ENCODE data around the gene KRT14. TPM values are rescaled to one million over a fixed set of nuclear protein-coding genes. Genes with fewer than 3 reads are reported as not detected.
"Not testable (repeated sequence)": the region's sequence is repeated elsewhere in the genome, so short reads cannot be mapped to it uniquely, and the experiment has no call there.

Gene KRT14
- total and polyA plus RNA-seq, 8 donors: 0.26 to 0.38 (median 0.29) TPM; not detected in 4

DNA sequence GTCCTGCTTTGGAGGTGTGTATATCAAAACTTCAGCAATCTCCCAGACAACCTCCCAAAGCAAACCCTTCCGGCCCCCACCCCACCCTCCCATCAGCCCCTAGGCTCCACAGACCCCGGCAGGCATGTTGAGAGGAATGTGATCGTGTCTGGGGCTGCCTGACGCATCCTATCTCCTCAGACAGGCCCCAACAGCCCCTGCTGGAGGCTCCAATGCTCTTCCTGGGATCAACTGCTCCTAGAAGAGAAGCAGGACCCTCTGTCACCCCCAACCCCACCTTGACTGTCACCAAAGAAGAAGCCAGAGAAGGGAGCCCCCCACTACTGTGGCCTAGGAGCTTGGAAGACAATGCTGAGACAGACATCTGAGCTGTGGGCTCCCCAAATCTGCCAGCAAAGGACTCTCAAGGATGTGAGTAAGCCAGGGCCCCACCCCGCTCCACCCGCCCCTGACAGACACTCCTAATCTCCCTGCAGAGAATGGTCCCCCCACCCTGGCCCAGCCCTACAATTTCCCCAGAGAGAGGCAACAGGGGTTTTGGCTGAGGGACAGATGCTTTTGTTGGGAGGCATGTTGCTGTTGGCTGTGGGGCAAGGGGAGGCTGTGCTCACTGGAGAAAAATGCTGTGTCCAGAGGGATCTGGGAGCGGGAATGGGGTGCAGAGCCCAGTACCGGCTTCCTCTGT is 1.6 kb upstream of the KRT14 start:
- ATAC-seq: no peak
- TF ChIP-seq, protein P1, sequence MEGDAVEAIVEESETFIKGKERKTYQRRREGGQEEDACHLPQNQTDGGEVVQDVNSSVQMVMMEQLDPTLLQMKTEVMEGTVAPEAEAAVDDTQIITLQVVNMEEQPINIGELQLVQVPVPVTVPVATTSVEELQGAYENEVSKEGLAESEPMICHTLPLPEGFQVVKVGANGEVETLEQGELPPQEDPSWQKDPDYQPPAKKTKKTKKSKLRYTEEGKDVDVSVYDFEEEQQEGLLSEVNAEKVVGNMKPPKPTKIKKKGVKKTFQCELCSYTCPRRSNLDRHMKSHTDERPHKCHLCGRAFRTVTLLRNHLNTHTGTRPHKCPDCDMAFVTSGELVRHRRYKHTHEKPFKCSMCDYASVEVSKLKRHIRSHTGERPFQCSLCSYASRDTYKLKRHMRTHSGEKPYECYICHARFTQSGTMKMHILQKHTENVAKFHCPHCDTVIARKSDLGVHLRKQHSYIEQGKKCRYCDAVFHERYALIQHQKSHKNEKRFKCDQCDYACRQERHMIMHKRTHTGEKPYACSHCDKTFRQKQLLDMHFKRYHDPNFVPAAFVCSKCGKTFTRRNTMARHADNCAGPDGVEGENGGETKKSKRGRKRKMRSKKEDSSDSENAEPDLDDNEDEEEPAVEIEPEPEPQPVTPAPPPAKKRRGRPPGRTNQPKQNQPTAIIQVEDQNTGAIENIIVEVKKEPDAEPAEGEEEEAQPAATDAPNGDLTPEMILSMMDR (IDR thresholded peaks at IDR 0.05): no peak
- no peak for FAIRE-seq
- WGBS, 2 donors: 70 to 87% methylated on average over 7 of the region's 8 CpGs
- Histone ChIP-seq H3K27ac (no peak overlapping the region), H3K27me3 (no peaks in the 10 kb centered on the region), H3K4me3 (no peak overlapping the region), H3K9me3 (no peaks in the 10 kb centered on the region), H3K4me1 (no peaks in the 10 kb centered on the region), H3K36me3 (no peaks in the 10 kb centered on the region)
- DNase-seq: no peak
- intact Hi-C loops (cut with DNase I): no loop called here

DNA sequence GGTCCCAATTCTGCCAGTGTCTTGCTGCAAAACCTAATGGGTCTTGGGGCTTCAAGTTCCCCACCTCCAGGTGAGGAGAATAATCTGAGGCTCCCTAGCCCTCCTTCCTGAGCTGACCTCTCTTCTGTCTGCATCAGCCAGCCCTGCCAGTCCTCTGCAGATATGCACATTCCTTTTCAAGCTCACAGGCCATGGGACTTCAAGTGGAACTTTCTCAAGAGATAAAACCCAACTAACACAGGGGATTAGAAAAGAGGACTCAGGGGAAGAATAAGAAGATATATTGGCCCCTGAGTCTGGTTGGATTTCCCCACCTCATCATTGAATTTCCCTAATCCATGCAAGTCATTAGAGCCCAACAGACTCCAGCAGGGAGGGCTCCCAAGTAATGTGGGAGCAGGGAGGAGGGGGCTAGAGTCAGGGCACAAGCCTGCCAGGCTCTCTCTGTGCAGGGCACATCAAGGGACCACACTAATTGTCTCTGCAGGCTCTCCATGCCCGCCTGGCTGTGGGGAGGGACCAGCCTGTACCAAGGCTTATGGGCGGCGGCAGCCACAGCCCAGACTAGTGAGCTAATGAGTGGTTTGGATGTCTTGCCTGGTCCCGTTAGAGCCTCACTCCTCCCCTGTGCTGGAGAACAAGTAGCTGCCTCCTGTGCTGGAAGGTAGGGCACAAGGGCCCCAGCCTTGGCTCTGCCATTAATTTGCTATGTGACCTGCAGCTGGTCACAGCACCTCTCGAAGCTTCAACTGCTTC is 1.2 kb downstream of the KRT14 start:
- Histone ChIP-seq H3K36me3 (no peaks in the 10 kb centered on the region), H3K27me3 (no peaks in the 10 kb centered on the region), H3K9me3 (no peaks in the 10 kb centered on the region), H3K4me3 (no peak overlapping the region), H3K4me1 (no peaks in the 10 kb centered on the region), H3K27ac (no peak overlapping the region)
- TF ChIP-seq, protein P1 (IDR thresholded peaks at IDR 0.05): no peak
- intact Hi-C loops (cut with DNase I): no loop called here
- DNase-seq (no peak), FAIRE-seq (no peak), ATAC-seq (no peak)
- WGBS, 2 donors: 78 to 82% methylated on average over 5 of the region's 5 CpGs

DNA sequence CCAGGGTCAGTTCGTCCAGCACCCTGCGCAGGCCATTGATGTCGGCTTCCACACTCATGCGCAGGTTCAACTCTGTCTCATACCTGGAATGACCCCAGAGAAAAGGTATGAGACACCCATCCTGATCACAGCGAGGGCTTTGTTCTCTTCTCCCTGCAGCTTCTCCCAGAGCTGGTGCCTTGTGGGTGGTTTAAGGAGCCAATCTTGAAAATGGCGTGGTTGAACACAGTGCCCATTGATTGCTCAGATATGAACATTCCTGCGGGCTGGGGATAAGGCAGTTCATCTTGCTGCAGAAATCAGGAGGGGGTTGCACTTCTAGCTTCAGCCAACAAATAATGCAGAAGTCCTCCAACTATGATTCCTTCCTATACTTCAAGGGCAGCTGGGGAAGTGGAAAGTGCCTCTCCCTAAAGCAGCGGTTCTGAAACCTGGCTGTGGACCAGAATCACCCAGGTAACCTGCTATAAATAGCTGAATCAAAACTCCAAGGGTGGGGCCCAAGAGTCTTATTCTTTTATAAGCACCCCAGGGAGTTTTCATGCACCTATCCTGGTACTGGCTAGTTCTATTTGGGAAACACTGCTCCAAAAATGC is 2.3 kb downstream of the KRT14 start:
- DNase-seq; H3K9me3 ChIP-seq; H3K27ac ChIP-seq; H3K4me1 ChIP-seq; intact Hi-C loops (cut with DNase I); H3K27me3 ChIP-seq; H3K4me3 ChIP-seq; ATAC-seq; FAIRE-seq; H3K36me3 ChIP-seq: not testable (repeated sequence)
- WGBS, 2 donors: 67 to 68% methylated on average over 8 of the region's 8 CpGs

DNA sequence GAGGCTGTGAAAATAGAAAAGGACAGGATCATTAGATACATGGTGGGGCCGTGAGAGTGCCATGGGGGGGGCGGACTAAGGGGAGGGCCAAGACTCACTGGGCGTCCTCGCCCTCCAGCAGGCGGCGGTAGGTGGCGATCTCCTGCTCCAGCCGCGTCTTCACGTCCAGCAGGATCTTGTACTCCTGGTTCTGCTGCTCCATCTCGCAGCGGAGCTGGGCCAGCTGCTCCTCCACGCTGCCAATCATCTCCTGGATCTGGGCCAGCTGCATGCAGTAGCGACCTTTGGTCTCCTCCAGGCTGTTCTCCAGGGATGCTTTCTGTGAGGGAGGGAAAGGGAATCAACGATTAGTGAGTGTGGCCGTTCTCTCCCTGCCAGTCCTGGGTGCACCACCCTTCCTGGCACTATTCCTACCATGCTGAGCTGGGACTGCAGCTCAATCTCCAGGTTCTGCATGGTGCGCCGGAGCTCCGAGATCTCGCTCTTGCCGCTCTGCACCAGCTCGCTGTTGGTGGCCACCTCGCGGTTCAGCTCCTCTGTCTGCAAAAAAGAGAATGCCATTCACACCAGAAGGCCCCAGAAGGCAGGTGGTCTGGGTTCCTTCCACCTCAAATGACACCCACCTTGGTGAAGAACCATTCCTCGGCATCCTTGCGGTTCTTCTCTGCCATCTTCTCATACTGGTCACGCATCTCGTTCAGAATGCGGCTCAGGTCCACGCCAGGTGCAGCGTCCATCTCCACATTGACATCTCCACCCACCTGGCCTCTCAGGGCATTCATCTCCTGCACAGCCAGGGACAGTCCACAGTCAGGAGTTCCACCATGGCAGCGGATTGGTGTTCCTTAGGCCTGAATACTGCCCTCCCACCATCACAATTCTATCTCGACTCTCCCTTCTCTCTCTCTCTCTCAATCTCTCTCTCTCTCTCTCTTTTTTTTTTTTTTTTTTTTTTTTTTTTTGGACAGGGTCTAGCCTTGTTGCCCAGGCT is 3.3 kb downstream of the KRT14 start:
- Histone ChIP-seq H3K9me3 (no peaks in the 10 kb centered on the region), H3K4me1 (no peaks in the 10 kb centered on the region), H3K4me3 (no peak overlapping the region), H3K36me3 (no peaks in the 10 kb centered on the region), H3K27ac (no peak overlapping the region), H3K27me3 (no peaks in the 10 kb centered on the region)
- DNase-seq (peak in 4 of 6 donors; percentile 30 to 70 (median 55)), ATAC-seq (no peak), FAIRE-seq (no peak)
- WGBS, 2 donors: 55 to 59% methylated on average over 33 of the region's 33 CpGs
- TF ChIP-seq, protein P1 (IDR thresholded peaks at IDR 0.05): no peak
- intact Hi-C loops (cut with DNase I): no loop called here

DNA sequence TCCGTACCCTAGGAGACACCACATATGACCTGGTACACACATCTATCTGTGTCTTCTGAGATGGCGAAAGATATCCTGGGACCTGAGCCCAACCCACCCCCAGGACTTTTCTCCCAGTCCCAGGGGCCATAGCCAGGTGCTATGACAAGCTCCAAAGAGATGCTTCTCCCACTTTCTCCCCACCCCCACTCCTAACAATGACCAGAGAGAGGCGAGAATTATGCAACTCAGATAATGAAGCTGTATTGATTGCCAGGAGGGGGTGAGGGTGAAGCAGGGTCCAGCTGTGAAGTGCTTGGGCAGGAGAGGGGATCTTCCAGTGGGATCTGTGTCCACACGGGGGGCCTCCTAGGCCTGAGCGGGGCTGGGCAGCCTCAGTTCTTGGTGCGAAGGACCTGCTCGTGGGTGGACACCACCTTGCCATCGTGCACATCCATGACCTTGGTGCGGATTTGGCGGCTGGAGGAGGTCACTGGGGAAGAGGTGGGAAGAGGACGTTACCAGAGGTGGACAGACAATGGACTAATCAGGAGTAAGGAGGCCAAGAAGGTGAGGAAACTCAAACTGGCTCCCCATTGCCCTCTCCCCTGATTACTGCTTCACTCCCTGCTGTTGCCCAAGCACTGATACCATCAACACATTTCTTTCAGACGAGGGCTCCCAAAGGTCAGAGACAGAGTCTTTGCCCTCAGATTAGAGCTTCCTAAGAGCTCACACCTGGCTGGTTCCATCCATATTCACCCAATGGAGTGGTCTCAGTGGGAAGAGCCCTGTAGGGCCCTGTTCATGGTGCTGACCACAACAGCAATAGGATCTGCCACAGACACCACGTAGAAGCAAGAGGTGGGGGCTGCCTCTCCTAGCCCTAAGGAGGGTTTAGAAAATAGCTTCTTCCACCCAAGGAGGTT is 4.4 kb downstream of the KRT14 start:
- H3K27me3 ChIP-seq; H3K4me1 ChIP-seq; H3K9me3 ChIP-seq; ATAC-seq; FAIRE-seq; H3K4me3 ChIP-seq; DNase-seq; intact Hi-C loops (cut with DNase I); H3K27ac ChIP-seq; H3K36me3 ChIP-seq: not testable (repeated sequence)
- WGBS, 2 donors: 66 to 77% methylated on average over 13 of the region's 13 CpGs

All from pancreas (tissue), 10 donors.